Measurements from ENCODE around the gene PARP9. TPM values are rescaled to one million over a fixed set of nuclear protein-coding genes. Genes with fewer than 3 reads are reported as not detected.

The PARP9 gene
- total and polyA plus RNA-seq, 10 of the 15 experiments (the other 5 are each of a cell fraction or from before 2014, with no cell fraction given): 34.0 to 122 (median 46.1) TPM

GRCh38 chr3:122559906-122560305 lies 4.2 kb downstream of the PARP9 start:
- ATAC-seq: no peak
- intact Hi-C loops (cut with micrococcal nuclease; ENCODE audit: unreplicated experiment) (loop anchor here (1.0 to 10.0 kb wide), 5 partner anchors 51 to 467 kb away; partner anchors contain the start of genes HSPBAP1, SEMA5B and SLC49A4), in situ Hi-C loops (cut with MboI) (loop anchor here (5.0 kb wide), 1 partner anchor 117 kb away; no protein-coding TSS in a partner anchor)
- DNase-seq (ENCODE audit: low read depth, low spot score): no peak
- Histone ChIP-seq H4K20me1 (ENCODE audit: control insufficient read depth, insufficient read depth) (no peaks in the 10 kb centered on the region), H3K27me3 (replicated peaks in 1 of 2; ENCODE audit: control insufficient read depth in 2 of 2, insufficient read depth in 2 of 2, low read length in 1 of 2) (no peaks in the 10 kb centered on the region), H3K4me1 (ENCODE audit: control insufficient read depth, insufficient read depth, low read length) (peaks cover 4% of the 10 kb centered on the region; the same call in 1 of the 2 replicates), H2AFZ (ENCODE audit: control insufficient read depth, low read depth, low read length) (no peak overlapping the region), H3K9ac (ENCODE audit: control insufficient read depth, insufficient read depth, low read length) (no peak overlapping the region), H3K36me3 (ENCODE audit: control insufficient read depth in 2 of 2, insufficient read depth in 2 of 2, low read length in 1 of 2) (peaks cover 2 to 12% of the 10 kb centered on the region in 2 experiments; a peak in 3 of 4 replicates), H3K4me3 (no peak overlapping the region), H3K27ac (ENCODE audit: control insufficient read depth, insufficient read depth) (no peak overlapping the region), H3K9me3 (replicated peaks; ENCODE audit: control insufficient read depth, insufficient read depth, low read length) (no peaks in the 10 kb centered on the region), H3K79me2 (ENCODE audit: control insufficient read depth, insufficient read depth, low read length) (peaks cover 24% of the 10 kb centered on the region), H3K4me2 (ENCODE audit: control insufficient read depth, insufficient read depth) (no peak overlapping the region)
- ChIA-PET CTCF (interaction anchor here (0.6 to 6.3 kb wide), 18 partner anchors 11 to 175 kb away, joined by 3 to 192 read pairs (median 4); partner anchors contain the start of genes FAM162A, KPNA1 and PARP14), SMC1A (ENCODE audit: uncharacterized antibody, unreplicated experiment) (interaction anchor here (1.0 to 13.0 kb wide), 19 partner anchors 12 to 200 kb away, joined by 3 to 250 read pairs (median 5); partner anchors contain the start of genes PARP14 and PARP15), POLR2A (interaction anchor here (6.3 kb wide), 1 partner anchor 119 kb away, joined by 65 read pairs; the partner anchor contains the start of gene PARP14), RAD21 (ENCODE audit: unreplicated experiment) (interaction anchor here (1.0 to 11.8 kb wide), 3 partner anchors 17 to 119 kb away, joined by 3 to 236 read pairs (median 149); partner anchors contain the start of genes PARP14 and PARP15)
- no TSS peak for BruUV-seq (replicated peaks)
- WGBS (ENCODE audit: insufficient coverage, insufficient replicate concordance, low lambda C conversion rate, missing lambda C conversion rate): 92% methylated on average over 3 of the region's 3 CpGs
- no peak for TF ChIP-seq TBL1XR1 (IDR thresholded peaks at IDR 0.05; ENCODE audit: low read depth, low read length)
- TF ChIP-seq NFXL1 (IDR thresholded peaks at IDR 0.05; ENCODE audit: borderline replicate concordance): no peak
- no peak for TF ChIP-seq MAX (IDR thresholded peaks at IDR 0.05; ENCODE audit: low read depth, low read length)
- no peak for TF ChIP-seq RFX5 (IDR thresholded peaks at IDR 0.05; ENCODE audit: low read depth, low read length)
- TF ChIP-seq ZBTB11 (CRISPR knock-in tag; IDR thresholded peaks at IDR 0.05): no peak
- no peak for TF ChIP-seq CREM (IDR thresholded peaks at IDR 0.05; ENCODE audit: low read depth)
- FAIRE-seq: no peak

All from GM12878 (cell line).